HuH-7 (cell line): Measurements from ENCODE around the gene KIDINS220.

ENCODE experiments used
- DNase-seq: peaks from one replicate; pipeline ENCODE4 v3.0.0; 2011; ENCODE audit warnings: low spot score

KIDINS220 gene

GRCh38 chr2:8851811-8852560, 14.6 kb upstream of the KIDINS220 start:
- no peak for DNase-seq

DNA sequence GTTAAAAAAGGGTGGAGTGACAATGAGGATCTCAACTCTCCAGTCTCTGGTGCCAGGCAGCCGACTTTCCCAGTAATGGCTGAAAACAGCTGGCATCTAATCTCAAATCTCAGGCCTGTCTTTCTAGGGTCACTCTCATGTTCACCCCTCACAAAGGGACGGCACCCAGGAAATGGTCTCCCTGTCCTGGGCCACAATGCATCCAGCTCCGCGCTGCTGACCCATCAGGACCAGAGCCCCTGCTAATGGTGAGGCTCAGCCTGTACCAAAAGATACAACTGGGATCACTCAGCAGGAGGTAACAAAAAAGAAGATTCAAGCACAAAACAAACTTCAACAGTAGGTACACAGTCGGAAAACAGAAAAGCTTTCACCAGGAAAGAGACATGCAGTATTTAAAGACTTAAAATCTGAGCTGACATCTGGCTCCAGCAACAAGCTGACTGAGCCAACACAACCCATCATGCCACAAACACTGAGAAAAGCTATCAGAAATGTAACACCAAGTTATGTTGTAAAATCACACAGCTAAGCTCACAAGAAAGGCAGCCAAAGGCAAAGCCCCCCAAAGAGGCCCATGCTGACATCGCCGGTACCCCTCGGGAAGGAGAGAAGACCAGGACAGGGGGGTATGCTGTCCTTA, 13.6 kb upstream of the KIDINS220 start:
- DNase-seq, result no peak

- no peak for DNase-seq
Observed at GRCh38 chr2:8849327-8849726, 11.9 kb upstream of the KIDINS220 start.

- DNase-seq, result peak; percentile 26
Observed at GRCh38 chr2:8848328-8849100, 11.1 kb upstream of the KIDINS220 start.

- DNase-seq, result no peak
Observed at GRCh38 chr2:8847400-8847799, 10.0 kb upstream of the KIDINS220 start.

- DNase-seq, result no peak
Observed at GRCh38 chr2:8841932-8842331, 4.5 kb upstream of the KIDINS220 start.

DNA sequence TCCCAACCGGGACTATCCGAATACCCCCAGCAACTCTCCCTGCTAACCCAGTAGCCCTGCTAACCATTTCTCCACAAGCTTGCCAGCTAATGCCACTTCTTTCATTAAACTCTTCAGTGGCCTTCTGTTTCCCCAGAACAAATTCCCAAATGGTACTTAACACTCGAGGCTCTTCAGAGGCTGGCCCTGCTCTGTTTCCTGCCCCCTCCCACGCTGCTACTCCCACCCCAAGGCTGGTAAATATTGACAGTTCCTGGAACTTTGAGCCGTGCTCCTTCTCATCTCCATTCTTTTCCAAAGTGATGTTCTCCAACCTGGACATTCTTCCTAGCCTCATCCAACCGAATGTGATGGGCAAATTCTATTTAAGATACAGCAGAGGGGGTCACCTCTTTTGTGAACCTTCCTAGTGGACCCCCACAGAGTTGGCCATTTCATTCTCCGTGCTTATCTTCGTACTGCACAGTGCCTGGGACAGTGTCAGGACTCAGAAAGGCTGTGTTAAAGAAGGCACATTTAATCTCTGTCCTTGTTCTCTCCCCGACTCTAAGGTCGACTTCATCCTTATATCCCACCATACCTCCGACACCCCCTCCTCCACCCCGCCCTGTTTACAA, 3.2 kb upstream of the KIDINS220 start:
- no peak for DNase-seq

DNA sequence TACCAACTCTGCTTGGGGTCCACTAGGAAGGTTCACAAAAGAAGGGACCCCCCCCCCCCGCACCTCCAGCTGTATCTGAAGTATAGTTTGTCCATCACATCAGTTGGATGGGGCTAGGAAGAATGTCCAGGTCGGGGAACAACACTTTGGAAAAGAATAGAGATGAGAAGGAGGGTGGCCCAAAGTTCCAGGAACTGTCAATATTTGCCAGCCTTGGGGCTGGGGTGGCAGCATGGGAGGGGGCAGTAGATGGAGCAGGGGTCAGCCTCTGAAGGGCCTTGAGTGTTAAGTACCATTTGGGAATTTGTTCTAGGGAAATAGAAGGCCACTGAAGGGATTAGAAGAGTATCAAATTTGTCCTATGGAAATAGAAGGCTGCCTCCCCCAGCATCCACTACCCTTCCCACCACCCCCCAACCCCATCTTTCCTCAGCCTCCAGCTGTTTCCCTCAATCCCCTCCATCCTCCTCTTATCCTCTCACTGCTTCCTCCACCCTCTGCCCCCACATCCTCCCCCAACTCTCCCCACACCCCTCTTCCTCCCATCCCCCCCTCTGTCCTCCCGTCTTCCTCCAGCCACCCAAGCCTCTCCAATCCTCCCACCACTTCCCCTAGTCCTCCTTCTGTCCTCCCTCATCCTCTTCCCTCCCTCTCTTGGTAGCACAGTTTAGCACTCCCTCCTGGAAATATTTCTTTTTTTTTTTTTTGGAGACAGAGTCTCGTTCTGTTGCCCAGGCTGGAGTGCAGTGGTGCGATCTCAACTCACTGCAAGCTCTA, 2.0 kb upstream of the KIDINS220 start:
- no peak for DNase-seq

DNA sequence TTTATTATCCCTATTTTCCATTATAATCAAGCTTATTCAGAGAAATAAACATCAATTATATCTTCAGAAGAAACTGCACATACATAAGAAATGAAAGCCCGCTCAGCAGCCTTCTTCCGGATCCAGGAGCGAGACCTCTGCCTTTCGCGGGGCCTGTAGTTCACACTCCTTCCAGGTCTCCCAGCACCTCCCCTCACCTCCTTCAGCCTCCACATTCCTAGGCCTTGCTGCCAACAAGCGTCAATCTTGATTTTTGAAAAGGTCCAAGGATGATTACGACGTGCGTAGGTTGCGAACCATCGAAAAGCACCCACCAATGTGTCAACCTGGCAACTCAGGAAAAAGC, 355 bp upstream of the KIDINS220 start:
- no peak for DNase-seq

DNA sequence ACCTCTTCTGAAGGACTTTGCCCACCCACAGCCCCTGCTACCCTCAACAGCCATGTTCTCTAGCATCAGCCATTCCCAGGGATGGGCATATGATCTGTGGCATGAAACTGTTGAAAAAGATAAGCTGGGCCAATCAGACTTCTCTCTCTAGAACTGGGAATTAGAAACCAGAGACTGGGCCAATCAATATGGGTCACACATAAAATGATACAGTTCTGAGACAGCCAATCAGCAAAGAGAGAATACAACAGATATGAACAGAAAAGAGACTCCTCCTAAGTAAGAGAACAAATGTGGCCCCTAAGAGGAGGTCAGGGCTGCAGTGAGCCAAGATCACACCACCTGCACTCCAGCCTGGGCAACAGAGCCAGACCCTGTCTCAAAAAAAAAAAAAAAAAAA, 2.1 kb downstream of the KIDINS220 start:
- DNase-seq, result no peak

DNA sequence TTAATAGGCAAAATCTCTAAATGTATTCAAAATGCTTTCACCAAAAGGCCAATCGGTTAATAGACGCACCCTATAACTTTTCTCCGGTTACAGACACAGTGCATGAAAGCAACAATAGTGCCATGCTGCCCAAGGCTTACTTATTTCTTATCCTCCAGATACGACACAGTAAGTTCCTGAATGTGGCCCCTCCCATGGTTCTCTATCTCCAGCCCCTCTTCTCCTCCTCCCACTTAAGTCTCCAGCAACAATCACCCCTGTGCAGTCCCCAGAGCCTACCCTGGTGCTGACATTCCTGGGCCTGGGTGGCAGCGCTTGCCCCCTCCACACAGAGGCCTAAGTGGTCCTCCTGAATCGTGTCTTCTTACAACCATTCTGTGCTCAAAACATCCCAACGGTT, 3.6 kb downstream of the KIDINS220 start:
- DNase-seq, result no peak

DNA sequence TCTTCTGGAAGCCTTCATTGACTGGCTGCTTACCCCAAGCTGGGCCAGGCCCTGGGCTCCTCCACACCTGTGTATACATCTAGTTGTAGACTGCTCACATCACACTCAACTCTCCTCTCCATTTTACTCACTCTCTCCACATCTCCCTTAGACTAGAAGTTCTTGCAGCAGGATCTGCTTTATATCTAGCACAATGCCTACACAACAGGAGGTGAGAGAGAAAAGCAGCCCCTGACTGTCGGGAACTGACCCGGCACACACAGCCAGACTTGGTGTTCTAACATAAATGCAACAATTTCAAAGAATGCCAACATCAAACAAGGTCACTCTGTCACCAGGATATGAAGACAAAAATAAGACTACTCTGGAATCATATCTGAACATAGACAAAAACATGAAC, 5.9 kb downstream of the KIDINS220 start:
- no peak for DNase-seq

- no peak for DNase-seq
Observed at GRCh38 chr2:8827729-8828128, 9.7 kb downstream of the KIDINS220 start.

GRCh38 chr2:8822218-8822617, 15.2 kb downstream of the KIDINS220 start:
- no peak for DNase-seq

GRCh38 chr2:8821276-8822217, 15.9 kb downstream of the KIDINS220 start:
- peak; percentile 50 for DNase-seq

DNA sequence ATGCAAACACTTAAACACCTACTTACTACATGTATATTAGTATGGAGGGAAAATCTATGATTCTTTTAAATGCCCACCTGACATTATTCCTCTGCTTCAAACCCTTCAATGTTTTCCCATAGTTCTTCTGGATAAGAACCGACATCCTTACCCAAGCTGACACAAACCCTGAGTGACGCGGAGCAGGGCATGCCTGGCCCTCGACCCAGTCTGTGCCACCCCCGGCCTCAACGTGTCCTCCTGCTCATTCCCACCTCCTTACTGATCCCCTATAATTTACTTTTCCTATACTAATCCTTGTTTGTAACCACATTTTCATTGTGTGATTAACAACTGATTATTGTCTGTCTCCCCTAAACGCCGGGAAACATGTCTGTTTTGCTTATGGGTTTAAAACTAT, 17.5 kb downstream of the KIDINS220 start:
- DNase-seq, result no peak

DNA sequence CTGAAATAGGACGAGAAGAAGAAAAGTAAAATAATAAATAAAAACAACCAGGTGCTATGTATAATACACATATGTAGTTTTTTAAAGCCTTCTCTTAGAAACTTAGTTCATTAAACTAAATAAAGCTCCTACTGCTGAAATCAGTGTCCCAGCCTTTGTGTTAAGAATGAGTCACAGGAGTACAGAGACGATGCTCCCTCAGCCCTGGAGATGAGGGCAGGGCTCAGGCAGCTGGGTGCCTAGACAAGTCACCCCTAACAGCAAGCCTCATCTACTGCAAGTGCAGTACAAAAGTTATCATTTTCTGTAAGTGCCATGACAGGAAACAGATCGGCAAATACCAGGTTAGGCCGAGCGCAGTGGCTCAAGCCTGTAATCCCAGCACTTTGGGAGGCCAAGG, 18.2 kb downstream of the KIDINS220 start:
- DNase-seq, result no peak

GRCh38 chr2:8817221-8817620, 20.2 kb downstream of the KIDINS220 start:
- DNase-seq, result no peak

GRCh38 chr2:8806885-8807704, 30.3 kb downstream of the KIDINS220 start:
- no peak for DNase-seq
